ENCODE results near the gene C6orf120.

GRCh38 chr6:169695131-169695530 is 6.8 kb upstream of the C6orf120 start:
- no peak for TF ChIP-seq POLR2A (IDR thresholded peaks at IDR 0.05)
- TF ChIP-seq, protein P1, sequence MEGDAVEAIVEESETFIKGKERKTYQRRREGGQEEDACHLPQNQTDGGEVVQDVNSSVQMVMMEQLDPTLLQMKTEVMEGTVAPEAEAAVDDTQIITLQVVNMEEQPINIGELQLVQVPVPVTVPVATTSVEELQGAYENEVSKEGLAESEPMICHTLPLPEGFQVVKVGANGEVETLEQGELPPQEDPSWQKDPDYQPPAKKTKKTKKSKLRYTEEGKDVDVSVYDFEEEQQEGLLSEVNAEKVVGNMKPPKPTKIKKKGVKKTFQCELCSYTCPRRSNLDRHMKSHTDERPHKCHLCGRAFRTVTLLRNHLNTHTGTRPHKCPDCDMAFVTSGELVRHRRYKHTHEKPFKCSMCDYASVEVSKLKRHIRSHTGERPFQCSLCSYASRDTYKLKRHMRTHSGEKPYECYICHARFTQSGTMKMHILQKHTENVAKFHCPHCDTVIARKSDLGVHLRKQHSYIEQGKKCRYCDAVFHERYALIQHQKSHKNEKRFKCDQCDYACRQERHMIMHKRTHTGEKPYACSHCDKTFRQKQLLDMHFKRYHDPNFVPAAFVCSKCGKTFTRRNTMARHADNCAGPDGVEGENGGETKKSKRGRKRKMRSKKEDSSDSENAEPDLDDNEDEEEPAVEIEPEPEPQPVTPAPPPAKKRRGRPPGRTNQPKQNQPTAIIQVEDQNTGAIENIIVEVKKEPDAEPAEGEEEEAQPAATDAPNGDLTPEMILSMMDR (IDR thresholded peaks at IDR 0.05): no peak
